ENCODE measurements around the gene ECM2.

DNA sequence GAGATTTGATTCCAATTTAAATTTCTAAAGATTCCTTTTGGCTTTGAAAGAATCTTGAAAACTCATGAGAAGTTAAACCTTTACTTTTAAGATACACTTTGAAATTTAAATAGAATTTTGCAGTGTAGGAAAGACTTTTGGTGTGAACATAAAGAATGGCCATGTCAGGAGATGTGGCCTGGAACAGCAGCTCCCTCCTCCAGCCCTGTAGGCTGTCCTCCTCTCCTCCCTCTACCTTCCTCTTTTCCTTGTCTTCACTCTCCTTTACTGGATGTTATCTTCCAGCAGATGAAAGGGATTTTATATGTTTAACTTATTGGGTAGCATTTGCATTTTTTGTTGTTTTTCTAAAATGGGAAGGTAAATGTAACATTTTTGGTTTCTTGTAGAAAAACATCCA, 72.4 kb downstream of the ECM2 start:
- TF ChIP-seq POLR2A (IDR thresholded peaks at IDR 0.05): no peak
- TF ChIP-seq, protein P1, sequence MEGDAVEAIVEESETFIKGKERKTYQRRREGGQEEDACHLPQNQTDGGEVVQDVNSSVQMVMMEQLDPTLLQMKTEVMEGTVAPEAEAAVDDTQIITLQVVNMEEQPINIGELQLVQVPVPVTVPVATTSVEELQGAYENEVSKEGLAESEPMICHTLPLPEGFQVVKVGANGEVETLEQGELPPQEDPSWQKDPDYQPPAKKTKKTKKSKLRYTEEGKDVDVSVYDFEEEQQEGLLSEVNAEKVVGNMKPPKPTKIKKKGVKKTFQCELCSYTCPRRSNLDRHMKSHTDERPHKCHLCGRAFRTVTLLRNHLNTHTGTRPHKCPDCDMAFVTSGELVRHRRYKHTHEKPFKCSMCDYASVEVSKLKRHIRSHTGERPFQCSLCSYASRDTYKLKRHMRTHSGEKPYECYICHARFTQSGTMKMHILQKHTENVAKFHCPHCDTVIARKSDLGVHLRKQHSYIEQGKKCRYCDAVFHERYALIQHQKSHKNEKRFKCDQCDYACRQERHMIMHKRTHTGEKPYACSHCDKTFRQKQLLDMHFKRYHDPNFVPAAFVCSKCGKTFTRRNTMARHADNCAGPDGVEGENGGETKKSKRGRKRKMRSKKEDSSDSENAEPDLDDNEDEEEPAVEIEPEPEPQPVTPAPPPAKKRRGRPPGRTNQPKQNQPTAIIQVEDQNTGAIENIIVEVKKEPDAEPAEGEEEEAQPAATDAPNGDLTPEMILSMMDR (IDR thresholded peaks at IDR 0.05): no peak
- TF ChIP-seq POLR2AphosphoS5 (IDR thresholded peaks at IDR 0.05): no peak
- no peak for TF ChIP-seq EP300 (IDR thresholded peaks at IDR 0.05)

Measured in sigmoid colon (tissue), 4 donors.